ENCODE measurements around the gene MLLT3.

- TF ChIP-seq, protein P1, sequence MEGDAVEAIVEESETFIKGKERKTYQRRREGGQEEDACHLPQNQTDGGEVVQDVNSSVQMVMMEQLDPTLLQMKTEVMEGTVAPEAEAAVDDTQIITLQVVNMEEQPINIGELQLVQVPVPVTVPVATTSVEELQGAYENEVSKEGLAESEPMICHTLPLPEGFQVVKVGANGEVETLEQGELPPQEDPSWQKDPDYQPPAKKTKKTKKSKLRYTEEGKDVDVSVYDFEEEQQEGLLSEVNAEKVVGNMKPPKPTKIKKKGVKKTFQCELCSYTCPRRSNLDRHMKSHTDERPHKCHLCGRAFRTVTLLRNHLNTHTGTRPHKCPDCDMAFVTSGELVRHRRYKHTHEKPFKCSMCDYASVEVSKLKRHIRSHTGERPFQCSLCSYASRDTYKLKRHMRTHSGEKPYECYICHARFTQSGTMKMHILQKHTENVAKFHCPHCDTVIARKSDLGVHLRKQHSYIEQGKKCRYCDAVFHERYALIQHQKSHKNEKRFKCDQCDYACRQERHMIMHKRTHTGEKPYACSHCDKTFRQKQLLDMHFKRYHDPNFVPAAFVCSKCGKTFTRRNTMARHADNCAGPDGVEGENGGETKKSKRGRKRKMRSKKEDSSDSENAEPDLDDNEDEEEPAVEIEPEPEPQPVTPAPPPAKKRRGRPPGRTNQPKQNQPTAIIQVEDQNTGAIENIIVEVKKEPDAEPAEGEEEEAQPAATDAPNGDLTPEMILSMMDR (IDR thresholded peaks at IDR 0.05), result no peak
- no peak for TF ChIP-seq POLR2A (IDR thresholded peaks at IDR 0.05)
- no peak for TF ChIP-seq EP300 (IDR thresholded peaks at IDR 0.05)
Measured at GRCh38 chr9:20636888-20637440, 14.7 kb upstream of the MLLT3 start.
